ENCODE results near the gene LAMTOR5. TPM values are rescaled to one million over a fixed set of nuclear protein-coding genes. Genes with fewer than 3 reads are reported as not detected.

The LAMTOR5 gene
- 109 and 129 TPM in 2 replicates for total RNA-seq

DNA sequence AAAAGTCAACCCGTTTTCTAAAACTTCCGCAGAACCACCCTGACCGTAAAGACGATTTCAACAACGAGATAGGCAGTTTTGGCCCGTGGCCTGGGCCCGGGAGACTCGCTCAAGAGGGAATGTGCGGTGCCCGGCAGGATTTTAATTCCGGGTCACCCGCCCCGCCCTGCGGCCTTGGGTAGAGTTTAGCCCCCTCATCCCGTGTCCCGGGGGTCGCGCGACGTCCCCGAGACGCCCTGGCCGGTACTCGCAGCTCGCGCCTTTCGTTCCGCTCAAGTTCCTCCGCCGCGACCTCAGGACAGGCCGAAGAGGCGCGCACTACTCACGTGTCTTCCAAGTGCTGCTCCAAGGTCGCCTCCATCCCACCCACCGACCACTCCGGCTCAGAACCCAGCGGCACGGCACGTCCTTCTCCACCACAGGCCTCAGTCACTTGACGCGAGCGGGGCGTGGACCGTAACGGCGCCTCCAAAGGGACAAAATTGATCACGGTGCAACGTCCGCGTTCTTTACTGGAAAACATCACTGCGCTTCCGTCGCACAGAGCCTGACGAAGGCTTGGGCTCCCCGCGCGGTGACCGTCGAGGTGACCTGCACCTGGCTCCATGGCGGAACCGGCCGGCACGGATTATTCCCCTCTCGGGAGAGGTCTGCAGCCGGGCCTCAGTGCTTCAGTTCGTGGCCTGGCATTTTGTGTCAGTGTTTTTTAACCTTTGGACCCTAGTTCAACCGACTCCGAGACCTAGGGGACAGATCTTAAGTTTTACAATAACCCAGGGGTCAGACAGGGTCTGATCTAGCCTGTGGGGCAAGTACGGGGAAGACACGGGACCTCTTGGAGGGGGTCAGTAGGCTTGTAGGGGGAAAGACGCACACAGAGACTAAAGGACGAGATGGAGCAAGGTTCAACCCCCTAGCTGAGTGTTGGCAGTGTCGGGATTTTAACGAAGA is at the start of gene LAMTOR5:
TSS of gene LAMTOR5 (minus strand) at position 435 of the 951 bp plus-strand sequence. CDS start at position 361, 74 bp downstream.

DNA sequence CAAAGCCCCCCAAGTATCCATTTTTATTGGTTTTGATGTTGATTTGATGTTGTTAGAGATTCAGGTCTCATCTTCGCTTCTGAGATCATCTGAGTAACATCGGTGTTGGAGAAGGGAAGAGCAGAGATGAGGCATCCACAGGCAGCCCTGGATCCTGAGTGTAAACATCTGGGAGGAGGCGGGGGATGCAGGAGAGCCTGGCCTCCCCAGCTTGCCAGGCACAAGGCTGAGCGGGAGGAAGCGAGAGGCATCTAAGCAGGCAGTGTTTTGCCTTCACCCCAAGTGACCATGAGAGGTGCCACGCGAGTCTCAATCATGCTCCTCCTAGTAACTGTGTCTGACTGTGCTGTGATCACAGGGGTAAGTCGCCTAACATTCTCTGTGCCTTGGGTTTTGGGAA is 43.4 kb upstream of the LAMTOR5 start, which contains the start of gene PROK1:
TSS of gene PROK1 (plus strand) at position 221 of the 400 bp plus-strand sequence. CDS start at position 289, 68 bp downstream.

DNA sequence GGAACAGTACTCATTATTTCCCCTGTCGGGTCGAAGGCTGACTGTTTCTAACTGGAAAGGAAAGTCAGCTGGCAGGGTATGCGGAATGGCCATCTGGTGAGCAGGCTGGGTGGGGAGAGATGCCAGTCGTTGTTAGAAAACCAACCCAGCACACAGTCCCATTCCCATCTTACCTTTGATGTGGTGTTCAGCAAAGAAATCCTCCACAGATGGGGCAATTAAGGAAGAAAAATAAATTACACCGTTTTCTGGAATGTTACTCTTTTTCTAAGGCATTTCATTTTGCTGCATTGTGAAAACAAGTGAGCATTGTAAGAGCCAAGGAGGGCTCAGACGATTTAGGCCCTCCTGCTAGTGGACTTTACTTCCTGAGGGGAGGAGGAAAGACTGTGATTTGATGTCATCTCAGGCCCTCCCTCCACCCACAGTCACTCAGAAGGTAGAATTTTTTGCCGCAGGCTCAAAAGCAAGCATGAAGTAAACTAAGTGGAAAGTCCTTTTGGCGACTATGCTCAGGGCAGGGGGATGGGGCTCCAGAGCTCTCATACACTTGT is 16.7 kb downstream of the LAMTOR5 start, which contains the start of gene SLC16A4:
TSS of gene SLC16A4 (minus strand) at position 335 of the 554 bp plus-strand sequence. CDS start 1,703 bp downstream, outside the sequence.

Other genes with a start within 250 kb of the LAMTOR5 start
- 4.4 and 5.3 TPM in 2 replicates for gene KCNC4, start 197.4 kb downstream of the LAMTOR5 start, total RNA-seq
- gene RBM15, start 68.3 kb downstream of the LAMTOR5 start, total RNA-seq = 14.1 and 18.3 TPM in 2 replicates
- 0.95 and 1.2 TPM in 2 replicates for gene SLC16A4, start 16.7 kb downstream of the LAMTOR5 start, total RNA-seq
- not detected in 2 replicates for gene PROK1, start 43.5 kb upstream of the LAMTOR5 start, total RNA-seq
- gene KCNA10, start 111.5 kb upstream of the LAMTOR5 start, total RNA-seq = not detected in 2 replicates
- not detected in 2 replicates for gene KCNA2, start 198.7 kb upstream of the LAMTOR5 start, total RNA-seq

Data from hair follicular keratinocyte (primary cell).